ENCODE measurements around the gene ZDHHC9.

The ZDHHC9 gene

DNA sequence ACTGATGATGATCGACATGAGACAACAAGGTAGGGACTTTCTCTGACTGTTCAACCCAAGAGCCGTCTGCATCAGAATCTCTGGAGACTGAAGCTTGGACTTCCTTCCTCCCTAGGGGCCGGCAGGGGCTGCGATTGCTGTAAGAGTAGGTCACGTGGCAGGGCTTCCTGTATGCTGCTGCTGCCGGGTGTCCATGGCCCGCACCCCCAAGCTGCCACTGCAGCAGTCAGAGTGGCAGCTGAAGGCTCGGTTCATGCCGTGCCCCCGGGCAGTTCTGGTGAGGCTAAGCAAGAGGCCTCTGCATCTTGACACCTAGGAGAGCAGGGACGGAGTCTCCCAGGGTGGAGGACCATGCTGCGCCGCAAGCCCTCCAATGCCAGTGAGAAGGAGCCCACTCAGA is 63.9 kb downstream of the ZDHHC9 start, which contains the start of gene SASH3:
SASH3 (plus strand) TSS at position 203 of the 400 bp plus-strand sequence; CDS start at position 352, 149 bp downstream.
- Histone ChIP-seq H2AFZ (ENCODE audit: low read depth, low read length) (no peak within 1 kb of the TSS), H3K9me3 (ENCODE audit: insufficient read depth, low read length, severe bottlenecking) (no peaks in the 10 kb centered on the region), H3K27me3 (ENCODE audit: insufficient read depth, low read length, poor library complexity) (no peaks in the 10 kb centered on the region), H3K4me1 (ENCODE audit: insufficient read depth, low read length) (peaks cover 77% of the 10 kb centered on the region), H3K27ac (ENCODE audit: low read length) (peak within 1 kb of the TSS; percentile 99), H3K9ac (ENCODE audit: low read depth, low read length) (peak within 1 kb of the TSS; percentile 96), H4K20me1 (ENCODE audit: insufficient read depth, low read length) (peaks cover 33% of the 10 kb centered on the region), H3K79me2 (ENCODE audit: insufficient read depth, low read length) (peaks cover 88% of the 10 kb centered on the region), H3K36me3 (ENCODE audit: insufficient read depth, low read length) (peaks cover 47% of the 10 kb centered on the region), H3K4me2 (ENCODE audit: insufficient read depth, low read length) (peak within 1 kb of the TSS; percentile 92), H3K4me3 (ENCODE audit: low read depth in 1 of 2, low read length in 2 of 2) (peak within 1 kb of the TSS; percentile 65 to 87)
- TF ChIP-seq, protein P1, sequence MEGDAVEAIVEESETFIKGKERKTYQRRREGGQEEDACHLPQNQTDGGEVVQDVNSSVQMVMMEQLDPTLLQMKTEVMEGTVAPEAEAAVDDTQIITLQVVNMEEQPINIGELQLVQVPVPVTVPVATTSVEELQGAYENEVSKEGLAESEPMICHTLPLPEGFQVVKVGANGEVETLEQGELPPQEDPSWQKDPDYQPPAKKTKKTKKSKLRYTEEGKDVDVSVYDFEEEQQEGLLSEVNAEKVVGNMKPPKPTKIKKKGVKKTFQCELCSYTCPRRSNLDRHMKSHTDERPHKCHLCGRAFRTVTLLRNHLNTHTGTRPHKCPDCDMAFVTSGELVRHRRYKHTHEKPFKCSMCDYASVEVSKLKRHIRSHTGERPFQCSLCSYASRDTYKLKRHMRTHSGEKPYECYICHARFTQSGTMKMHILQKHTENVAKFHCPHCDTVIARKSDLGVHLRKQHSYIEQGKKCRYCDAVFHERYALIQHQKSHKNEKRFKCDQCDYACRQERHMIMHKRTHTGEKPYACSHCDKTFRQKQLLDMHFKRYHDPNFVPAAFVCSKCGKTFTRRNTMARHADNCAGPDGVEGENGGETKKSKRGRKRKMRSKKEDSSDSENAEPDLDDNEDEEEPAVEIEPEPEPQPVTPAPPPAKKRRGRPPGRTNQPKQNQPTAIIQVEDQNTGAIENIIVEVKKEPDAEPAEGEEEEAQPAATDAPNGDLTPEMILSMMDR (IDR thresholded peaks at IDR 0.05; ENCODE audit: borderline replicate concordance, extremely low read depth, low read length, poor library complexity, severe bottlenecking) = no peak
- no peak for TF ChIP-seq EZH2 (IDR thresholded peaks at IDR 0.05; ENCODE audit: borderline replicate concordance, low read depth, low read length, severe bottlenecking)
- DNase-seq (peak; percentile 88), ATAC-seq (ENCODE audit: insufficient read depth, low read depth) (peak; percentile 47)

DNA sequence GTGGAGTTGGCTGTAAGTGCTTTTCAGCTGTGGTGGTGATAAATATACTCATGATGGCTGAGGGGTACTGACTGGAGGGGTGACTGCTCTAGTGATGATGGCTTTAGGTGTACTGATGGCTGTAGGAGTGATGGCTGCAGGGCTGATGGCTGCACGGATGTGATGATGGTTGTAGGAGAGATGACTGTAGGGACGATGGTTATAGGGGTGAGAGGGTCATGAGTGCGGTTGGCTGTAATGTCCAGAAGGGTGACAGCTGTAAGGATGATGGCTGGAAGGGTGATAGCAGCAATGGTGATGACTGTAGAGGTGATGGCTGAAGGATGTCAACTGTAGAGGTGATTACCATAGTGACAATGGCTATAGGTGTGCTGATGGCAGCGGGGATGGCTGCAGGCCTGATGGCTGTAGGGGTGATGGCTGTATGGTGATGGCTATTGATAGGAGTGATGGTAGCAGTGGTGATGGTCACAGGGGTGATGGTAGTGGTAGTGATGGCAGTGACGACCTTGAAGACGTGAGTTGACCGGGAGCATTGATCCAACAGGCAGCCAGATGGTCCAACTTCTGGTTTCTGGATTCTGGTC is 64.5 kb downstream of the ZDHHC9 start:
- H4K20me1 ChIP-seq (ENCODE audit: insufficient read depth, low read length) = peaks cover 28% of the 10 kb centered on the region
- H3K9ac ChIP-seq (ENCODE audit: low read depth, low read length) = peak overlapping the region; percentile 96
- peak overlapping the region; percentile 65 to 87; a peak in 3 of 4 replicates for H3K4me3 ChIP-seq (ENCODE audit: low read depth in 1 of 2, low read length in 2 of 2)
- peak overlapping the region; percentile 99 for H3K27ac ChIP-seq (ENCODE audit: low read length)
- DNase-seq (no peak), ATAC-seq (ENCODE audit: insufficient read depth, low read depth) (no peak)
- H3K36me3 ChIP-seq (ENCODE audit: insufficient read depth, low read length) = peaks cover 41% of the 10 kb centered on the region
- peaks cover 83% of the 10 kb centered on the region for H3K79me2 ChIP-seq (ENCODE audit: insufficient read depth, low read length)
- no peak overlapping the region for H2AFZ ChIP-seq (ENCODE audit: low read depth, low read length)
- no peaks in the 10 kb centered on the region for H3K9me3 ChIP-seq (ENCODE audit: insufficient read depth, low read length, severe bottlenecking)
- TF ChIP-seq, protein P1 (IDR thresholded peaks at IDR 0.05; ENCODE audit: borderline replicate concordance, extremely low read depth, low read length, poor library complexity, severe bottlenecking) = no peak
- TF ChIP-seq EZH2 (IDR thresholded peaks at IDR 0.05; ENCODE audit: borderline replicate concordance, low read depth, low read length, severe bottlenecking) = no peak
- peaks cover 76% of the 10 kb centered on the region for H3K4me1 ChIP-seq (ENCODE audit: insufficient read depth, low read length)
- no peaks in the 10 kb centered on the region for H3K27me3 ChIP-seq (ENCODE audit: insufficient read depth, low read length, poor library complexity)
- H3K4me2 ChIP-seq (ENCODE audit: insufficient read depth, low read length) = peak overlapping the region; percentile 92

DNA sequence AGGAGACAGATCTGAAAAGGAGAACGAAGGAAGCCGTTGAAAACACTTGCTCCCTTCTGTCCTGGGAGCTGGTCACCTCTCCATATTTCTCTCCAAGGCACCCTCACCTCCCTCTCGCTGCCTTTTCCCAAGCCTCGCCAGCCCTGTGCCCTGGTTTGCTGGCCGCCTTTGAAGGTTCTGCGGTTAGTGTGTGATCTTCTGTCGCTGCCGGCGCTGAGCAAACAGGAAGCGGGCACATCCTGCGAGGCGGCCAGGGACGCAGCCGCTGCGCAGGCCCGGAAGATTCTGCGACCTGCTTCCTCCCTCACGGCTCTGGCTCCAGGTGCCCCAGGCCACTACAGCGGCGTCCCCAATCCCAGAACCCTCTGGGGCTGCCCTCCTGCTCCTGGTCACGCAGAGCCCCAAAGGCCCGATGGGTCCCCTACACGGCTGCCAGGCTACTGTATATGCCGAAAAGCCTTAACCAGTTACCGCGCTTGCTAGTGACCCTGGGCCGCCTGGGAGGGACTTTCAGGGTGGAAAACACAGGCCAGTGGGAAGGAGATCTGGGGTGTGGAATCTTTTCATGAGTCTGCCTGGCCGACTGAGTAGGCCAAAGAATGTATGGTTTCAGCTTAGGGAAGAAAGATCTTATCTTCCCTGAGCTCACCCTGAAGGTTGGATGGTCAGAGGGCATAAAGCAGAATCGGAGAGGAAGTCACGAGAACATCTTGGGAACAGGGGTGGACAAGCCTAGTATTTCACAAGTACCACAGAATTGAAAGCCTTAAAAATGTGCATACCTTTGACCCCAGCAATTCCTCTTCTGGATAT is 66.3 kb downstream of the ZDHHC9 start:
- peak overlapping the region; percentile 99 for H3K27ac ChIP-seq (ENCODE audit: low read length)
- H3K9ac ChIP-seq (ENCODE audit: low read depth, low read length) = peak overlapping the region; percentile 96
- TF ChIP-seq EZH2 (IDR thresholded peaks at IDR 0.05; ENCODE audit: borderline replicate concordance, low read depth, low read length, severe bottlenecking) = no peak
- TF ChIP-seq, protein P1 (IDR thresholded peaks at IDR 0.05; ENCODE audit: borderline replicate concordance, extremely low read depth, low read length, poor library complexity, severe bottlenecking) = no peak
- peak overlapping the region; percentile 92 for H3K4me2 ChIP-seq (ENCODE audit: insufficient read depth, low read length)
- H2AFZ ChIP-seq (ENCODE audit: low read depth, low read length) = no peak overlapping the region
- H3K27me3 ChIP-seq (ENCODE audit: insufficient read depth, low read length, poor library complexity) = no peaks in the 10 kb centered on the region
- peaks cover 24% of the 10 kb centered on the region for H3K36me3 ChIP-seq (ENCODE audit: insufficient read depth, low read length)
- H3K79me2 ChIP-seq (ENCODE audit: insufficient read depth, low read length) = peaks cover 68% of the 10 kb centered on the region
- DNase-seq (peak; percentile 86), ATAC-seq (ENCODE audit: insufficient read depth, low read depth) (peak; percentile 41)
- H3K9me3 ChIP-seq (ENCODE audit: insufficient read depth, low read length, severe bottlenecking) = no peaks in the 10 kb centered on the region
- H3K4me1 ChIP-seq (ENCODE audit: insufficient read depth, low read length) = peaks cover 76% of the 10 kb centered on the region
- peak overlapping the region in 1 of 2 experiments; percentile 46; a peak in 1 of 4 replicates for H3K4me3 ChIP-seq (ENCODE audit: low read depth in 1 of 2, low read length in 2 of 2)
- peaks cover 11% of the 10 kb centered on the region for H4K20me1 ChIP-seq (ENCODE audit: insufficient read depth, low read length)
